ENCODE data around the gene TMPRSS11E.

TMPRSS11E gene

DNA sequence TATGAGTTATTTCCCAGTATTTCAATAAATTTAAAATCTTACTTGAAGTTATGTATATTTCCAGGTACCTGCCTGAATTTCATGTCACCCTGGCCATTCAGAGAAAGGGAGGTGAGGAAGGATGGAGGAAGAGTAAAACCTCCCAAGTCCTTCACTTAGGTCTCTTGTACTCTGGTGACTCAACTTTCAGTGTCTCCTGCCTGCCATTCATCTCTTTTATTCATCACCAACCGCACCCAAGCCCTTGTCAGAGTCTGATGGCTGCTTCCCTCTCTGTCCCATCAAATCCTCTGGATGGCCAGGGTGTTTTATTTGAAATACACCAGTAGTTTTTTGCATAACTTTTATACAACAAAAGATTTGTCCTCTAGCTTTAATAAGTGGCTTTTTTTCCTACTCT, 17.8 kb downstream of the TMPRSS11E start:
- Histone ChIP-seq H4K91ac (ENCODE audit: low read length) (peak overlapping the region; percentile 27), H3K14ac (ENCODE audit: low read length in 2 of 2) (no peak overlapping the region), H3K36me3 (ENCODE audit: control insufficient read depth in 1 of 2, insufficient read depth in 2 of 2, low read depth in 1 of 2, low read length in 2 of 2) (no peaks in the 10 kb centered on the region), H2AFZ (ENCODE audit: low read depth, low read length) (no peak overlapping the region), H3K4me1 (ENCODE audit: control insufficient read depth, insufficient read depth, low read depth, low read length) (peaks cover 2% of the 10 kb centered on the region), H3K79me1 (replicated peaks; ENCODE audit: low read length, poor library complexity, severe bottlenecking) (no peaks in the 10 kb centered on the region), H2BK5ac (ENCODE audit: low read depth, low read length, poor library complexity, severe bottlenecking) (no peak overlapping the region), H3K27ac (ENCODE audit: low read length, poor library complexity, severe bottlenecking) (peak overlapping the region; percentile 28), H3K4me3 (ENCODE audit: insufficient read depth in 1 of 2, low read depth in 1 of 2, low read length in 2 of 2) (no peak overlapping the region), H3K23ac (ENCODE audit: low read length in 2 of 2) (no peak overlapping the region), H3K9ac (ENCODE audit: low read length) (no peak overlapping the region), H4K8ac (ENCODE audit: low read length) (no peak overlapping the region), H3K27me3 (ENCODE audit: control insufficient read depth in 1 of 2, insufficient read depth in 1 of 2, low read length in 2 of 2) (no peaks in the 10 kb centered on the region), H2BK12ac (ENCODE audit: low read length in 2 of 2) (no peak overlapping the region), H2BK120ac (ENCODE audit: low read depth, low read length) (peak overlapping the region; percentile 15), H2AK5ac (ENCODE audit: low read length, severe bottlenecking) (peak overlapping the region; percentile 36), H2BK15ac (ENCODE audit: low read depth, poor library complexity, severe bottlenecking) (peak overlapping the region; percentile 80), H3K4ac (ENCODE audit: low read depth in 1 of 2, low read length in 2 of 2) (no peak overlapping the region), H3K9me3 (ENCODE audit: control insufficient read depth, low read length) (peaks cover 7% of the 10 kb centered on the region), H3K18ac (ENCODE audit: low read depth in 1 of 2, low read length in 2 of 2) (peak overlapping the region in 1 of 2 experiments; percentile 62), H3K4me2 (ENCODE audit: low read length, poor library complexity, severe bottlenecking) (no peak overlapping the region)
- DNase-seq: no peak
- WGBS: no CpG with 5 or more reads among the region's 1 CpG

DNA sequence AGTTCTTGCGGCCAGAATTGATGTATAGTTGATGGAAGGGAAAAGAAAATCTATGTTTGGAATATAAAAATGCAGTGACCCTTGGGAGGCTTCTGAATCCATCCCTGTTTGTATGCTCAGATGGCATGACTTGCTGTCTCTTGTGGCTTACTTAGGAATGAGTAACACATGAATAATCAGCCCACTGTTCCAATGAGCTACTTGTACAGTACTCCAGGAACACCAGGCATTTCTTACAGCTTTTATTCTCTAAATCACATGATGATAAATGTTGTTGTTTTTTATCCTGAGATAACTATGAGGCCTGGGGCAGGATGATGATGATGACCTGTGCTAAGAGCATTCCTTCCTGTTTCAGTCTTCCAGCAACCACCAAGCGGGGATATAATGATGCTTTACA, 18.9 kb downstream of the TMPRSS11E start:
- 33% methylated on average over 1 of the region's 2 CpGs for WGBS
- peak; percentile 85 for DNase-seq
- no peaks in the 10 kb centered on the region for H3K36me3 ChIP-seq (ENCODE audit: control insufficient read depth in 1 of 2, insufficient read depth in 2 of 2, low read depth in 1 of 2, low read length in 2 of 2)
- H3K4me1 ChIP-seq (ENCODE audit: control insufficient read depth, insufficient read depth, low read depth, low read length): peaks cover 2% of the 10 kb centered on the region
- peak overlapping the region; percentile 91 for H3K27ac ChIP-seq (ENCODE audit: low read length, poor library complexity, severe bottlenecking)
- H2AK5ac ChIP-seq (ENCODE audit: low read length, severe bottlenecking): no peak overlapping the region
- H3K4me3 ChIP-seq (ENCODE audit: insufficient read depth in 1 of 2, low read depth in 1 of 2, low read length in 2 of 2): peak overlapping the region in 1 of 2 experiments; percentile 35
- H3K23ac ChIP-seq (ENCODE audit: low read length in 2 of 2): no peak overlapping the region
- no peak overlapping the region for H3K18ac ChIP-seq (ENCODE audit: low read depth in 1 of 2, low read length in 2 of 2)
- H2BK5ac ChIP-seq (ENCODE audit: low read depth, low read length, poor library complexity, severe bottlenecking): peak overlapping the region; percentile 44
- no peaks in the 10 kb centered on the region for H3K79me1 ChIP-seq (replicated peaks; ENCODE audit: low read length, poor library complexity, severe bottlenecking)
- H4K8ac ChIP-seq (ENCODE audit: low read length): no peak overlapping the region
- H3K4ac ChIP-seq (ENCODE audit: low read depth in 1 of 2, low read length in 2 of 2): no peak overlapping the region
- H2BK120ac ChIP-seq (ENCODE audit: low read depth, low read length): no peak overlapping the region
- no peak overlapping the region for H4K91ac ChIP-seq (ENCODE audit: low read length)
- peaks cover 7% of the 10 kb centered on the region for H3K9me3 ChIP-seq (ENCODE audit: control insufficient read depth, low read length)
- H2AFZ ChIP-seq (ENCODE audit: low read depth, low read length): no peak overlapping the region
- no peak overlapping the region for H3K14ac ChIP-seq (ENCODE audit: low read length in 2 of 2)
- no peak overlapping the region for H2BK15ac ChIP-seq (ENCODE audit: low read depth, poor library complexity, severe bottlenecking)
- peak overlapping the region; percentile 49 for H3K9ac ChIP-seq (ENCODE audit: low read length)
- no peaks in the 10 kb centered on the region for H3K27me3 ChIP-seq (ENCODE audit: control insufficient read depth in 1 of 2, insufficient read depth in 1 of 2, low read length in 2 of 2)
- no peak overlapping the region for H2BK12ac ChIP-seq (ENCODE audit: low read length in 2 of 2)
- no peak overlapping the region for H3K4me2 ChIP-seq (ENCODE audit: low read length, poor library complexity, severe bottlenecking)

GRCh38 chr4:68466751-68467150, 19.5 kb downstream of the TMPRSS11E start:
- H2BK5ac ChIP-seq (ENCODE audit: low read depth, low read length, poor library complexity, severe bottlenecking): peak overlapping the region; percentile 44
- no peak overlapping the region for H3K4me2 ChIP-seq (ENCODE audit: low read length, poor library complexity, severe bottlenecking)
- peak; percentile 31 for DNase-seq
- H4K91ac ChIP-seq (ENCODE audit: low read length): no peak overlapping the region
- no peaks in the 10 kb centered on the region for H3K79me1 ChIP-seq (replicated peaks; ENCODE audit: low read length, poor library complexity, severe bottlenecking)
- H3K4ac ChIP-seq (ENCODE audit: low read depth in 1 of 2, low read length in 2 of 2): no peak overlapping the region
- H3K36me3 ChIP-seq (ENCODE audit: control insufficient read depth in 1 of 2, insufficient read depth in 2 of 2, low read depth in 1 of 2, low read length in 2 of 2): no peaks in the 10 kb centered on the region
- 44% methylated on average over 1 of the region's 3 CpGs for WGBS
- H3K4me1 ChIP-seq (ENCODE audit: control insufficient read depth, insufficient read depth, low read depth, low read length): peaks cover 2% of the 10 kb centered on the region
- peak overlapping the region; percentile 82 for H3K27ac ChIP-seq (ENCODE audit: low read length, poor library complexity, severe bottlenecking)
- peaks cover 7% of the 10 kb centered on the region for H3K9me3 ChIP-seq (ENCODE audit: control insufficient read depth, low read length)
- H2AK5ac ChIP-seq (ENCODE audit: low read length, severe bottlenecking): no peak overlapping the region
- H3K23ac ChIP-seq (ENCODE audit: low read length in 2 of 2): no peak overlapping the region
- H2BK15ac ChIP-seq (ENCODE audit: low read depth, poor library complexity, severe bottlenecking): no peak overlapping the region
- H3K4me3 ChIP-seq (ENCODE audit: insufficient read depth in 1 of 2, low read depth in 1 of 2, low read length in 2 of 2): peak overlapping the region in 1 of 2 experiments; percentile 3
- no peaks in the 10 kb centered on the region for H3K27me3 ChIP-seq (ENCODE audit: control insufficient read depth in 1 of 2, insufficient read depth in 1 of 2, low read length in 2 of 2)
- no peak overlapping the region for H2AFZ ChIP-seq (ENCODE audit: low read depth, low read length)
- H2BK120ac ChIP-seq (ENCODE audit: low read depth, low read length): no peak overlapping the region
- no peak overlapping the region for H3K18ac ChIP-seq (ENCODE audit: low read depth in 1 of 2, low read length in 2 of 2)
- H4K8ac ChIP-seq (ENCODE audit: low read length): no peak overlapping the region
- no peak overlapping the region for H3K14ac ChIP-seq (ENCODE audit: low read length in 2 of 2)
- peak overlapping the region; percentile 49 for H3K9ac ChIP-seq (ENCODE audit: low read length)
- no peak overlapping the region for H2BK12ac ChIP-seq (ENCODE audit: low read length in 2 of 2)

DNA sequence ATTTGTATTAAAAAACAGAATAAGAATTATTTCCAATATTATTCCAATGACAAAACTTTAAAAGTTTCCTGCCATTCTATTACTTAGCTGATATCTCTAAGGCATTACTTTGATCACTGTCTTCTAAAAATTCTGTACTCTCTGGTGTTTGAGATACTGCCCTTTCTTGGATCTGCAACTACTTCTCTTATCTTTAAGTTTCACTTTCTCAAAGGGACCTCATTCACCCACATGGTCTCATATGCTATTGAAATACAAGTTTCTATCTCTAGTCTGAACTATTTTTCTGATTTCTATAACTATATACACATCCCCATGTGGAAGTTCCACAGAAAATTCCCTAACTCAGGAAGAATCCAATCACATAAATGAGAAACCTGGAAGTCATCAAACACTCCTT, 22.2 kb downstream of the TMPRSS11E start:
- no peak overlapping the region for H3K18ac ChIP-seq (ENCODE audit: low read depth in 1 of 2, low read length in 2 of 2)
- H3K36me3 ChIP-seq (ENCODE audit: control insufficient read depth in 1 of 2, insufficient read depth in 2 of 2, low read depth in 1 of 2, low read length in 2 of 2): no peaks in the 10 kb centered on the region
- H4K91ac ChIP-seq (ENCODE audit: low read length): no peak overlapping the region
- no peak overlapping the region for H3K9ac ChIP-seq (ENCODE audit: low read length)
- no peak overlapping the region for H2BK5ac ChIP-seq (ENCODE audit: low read depth, low read length, poor library complexity, severe bottlenecking)
- H3K4me3 ChIP-seq (ENCODE audit: insufficient read depth in 1 of 2, low read depth in 1 of 2, low read length in 2 of 2): no peak overlapping the region
- no peak overlapping the region for H3K14ac ChIP-seq (ENCODE audit: low read length in 2 of 2)
- H2BK15ac ChIP-seq (ENCODE audit: low read depth, poor library complexity, severe bottlenecking): no peak overlapping the region
- no peak overlapping the region for H3K4ac ChIP-seq (ENCODE audit: low read depth in 1 of 2, low read length in 2 of 2)
- H4K8ac ChIP-seq (ENCODE audit: low read length): no peak overlapping the region
- no peak overlapping the region for H3K27ac ChIP-seq (ENCODE audit: low read length, poor library complexity, severe bottlenecking)
- no peak overlapping the region for H2AK5ac ChIP-seq (ENCODE audit: low read length, severe bottlenecking)
- no peaks in the 10 kb centered on the region for H3K27me3 ChIP-seq (ENCODE audit: control insufficient read depth in 1 of 2, insufficient read depth in 1 of 2, low read length in 2 of 2)
- no peak overlapping the region for H3K4me2 ChIP-seq (ENCODE audit: low read length, poor library complexity, severe bottlenecking)
- H3K4me1 ChIP-seq (ENCODE audit: control insufficient read depth, insufficient read depth, low read depth, low read length): peaks cover 2% of the 10 kb centered on the region
- no peak overlapping the region for H3K23ac ChIP-seq (ENCODE audit: low read length in 2 of 2)
- no peak overlapping the region for H2BK120ac ChIP-seq (ENCODE audit: low read depth, low read length)
- no peak overlapping the region for H2AFZ ChIP-seq (ENCODE audit: low read depth, low read length)
- DNase-seq: no peak
- no peak overlapping the region for H2BK12ac ChIP-seq (ENCODE audit: low read length in 2 of 2)
- no peaks in the 10 kb centered on the region for H3K79me1 ChIP-seq (replicated peaks; ENCODE audit: low read length, poor library complexity, severe bottlenecking)
- H3K9me3 ChIP-seq (ENCODE audit: control insufficient read depth, low read length): peaks cover 7% of the 10 kb centered on the region
